HG03521 (cell line): Measurements from ENCODE around the gene ATG4A.

Experiments
- ATAC-seq: cut with Tn5 transposase; IDR thresholded peaks from one replicate; pipeline ENCODE4 v1.9.1; 2021; ENCODE audit warnings: mild to moderate bottlenecking, moderate library complexity; ENCODE audit not compliant: unreplicated experiment

ATG4A gene

DNA sequence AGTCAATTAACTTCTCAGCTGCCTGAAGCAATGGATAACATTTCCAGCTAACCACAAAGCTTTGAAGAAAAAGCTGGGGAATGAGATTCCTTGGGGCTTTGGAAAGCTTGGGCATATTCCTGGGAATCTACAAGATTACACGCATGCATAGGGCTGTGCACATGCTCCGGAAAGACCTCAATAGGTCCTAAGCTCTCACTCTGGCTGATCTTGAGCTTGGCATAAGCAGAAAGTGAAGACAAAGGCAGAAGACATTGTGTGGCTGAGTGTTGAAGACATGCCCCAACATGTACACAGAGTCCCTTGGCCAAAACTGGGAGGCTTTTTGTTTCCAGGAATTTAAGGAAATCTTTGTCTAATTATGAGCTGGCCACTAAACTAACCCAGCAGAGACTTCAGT lies 31.2 kb downstream of the ATG4A start:
- ATAC-seq: no peak

DNA sequence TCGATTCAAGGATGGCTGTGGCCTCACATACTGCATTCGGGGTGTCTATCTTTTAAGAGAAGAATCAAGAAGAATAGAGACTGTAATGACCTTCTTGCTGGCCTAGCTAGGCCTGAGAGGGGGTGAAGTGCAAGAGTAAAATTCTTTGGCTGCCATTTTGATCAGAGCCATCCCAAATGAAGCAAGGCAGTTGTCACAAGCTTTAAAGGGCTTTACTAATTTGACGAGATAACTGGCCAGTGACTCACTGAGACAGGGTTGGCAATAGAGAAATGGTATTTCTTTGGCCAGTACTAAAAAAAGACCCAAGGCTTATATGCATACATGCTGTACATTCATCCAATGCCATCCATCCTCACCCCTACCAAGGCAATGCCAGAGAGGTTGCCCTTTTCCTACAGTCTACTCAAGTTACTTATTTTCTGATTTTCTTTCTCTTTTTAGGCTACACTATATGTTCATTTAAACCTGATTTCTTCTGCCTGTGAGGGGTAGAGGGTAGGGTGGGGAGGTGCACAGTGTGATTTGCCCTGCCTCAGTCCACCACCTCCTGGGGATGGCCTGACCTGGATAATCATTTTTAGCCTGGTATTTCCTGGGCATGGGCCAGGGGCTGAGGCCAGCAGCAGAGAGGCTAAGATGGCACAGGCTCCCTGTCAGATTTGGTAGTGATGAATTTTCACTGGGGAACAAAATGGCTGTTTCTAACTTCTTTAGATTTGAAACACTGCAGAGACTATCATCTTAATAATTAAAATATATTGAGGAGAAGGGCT lies 32.2 kb downstream of the ATG4A start:
- ATAC-seq: no peak

- ATAC-seq: no peak
Observed at GRCh38 chrX:108126661-108127060, 35.1 kb downstream of the ATG4A start.

DNA sequence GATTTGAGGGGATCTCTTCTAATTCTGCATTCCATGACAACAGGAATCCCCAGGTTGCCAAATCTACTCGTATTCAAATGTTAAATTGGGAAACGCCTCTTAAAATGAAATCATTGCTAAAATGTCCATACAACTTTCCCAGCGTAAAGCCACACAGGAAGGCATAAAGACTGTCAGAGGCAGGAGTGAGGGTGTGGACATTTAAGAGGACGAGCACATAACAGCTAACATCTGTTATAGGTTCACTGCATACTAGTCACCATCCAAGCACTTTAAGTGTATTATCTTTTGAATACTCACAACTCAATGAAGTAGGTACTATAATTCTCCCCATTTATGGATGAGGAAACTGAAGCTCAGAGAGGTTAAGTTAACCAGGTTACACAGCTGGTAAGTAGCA lies 35.6 kb downstream of the ATG4A start:
- ATAC-seq: no peak

DNA sequence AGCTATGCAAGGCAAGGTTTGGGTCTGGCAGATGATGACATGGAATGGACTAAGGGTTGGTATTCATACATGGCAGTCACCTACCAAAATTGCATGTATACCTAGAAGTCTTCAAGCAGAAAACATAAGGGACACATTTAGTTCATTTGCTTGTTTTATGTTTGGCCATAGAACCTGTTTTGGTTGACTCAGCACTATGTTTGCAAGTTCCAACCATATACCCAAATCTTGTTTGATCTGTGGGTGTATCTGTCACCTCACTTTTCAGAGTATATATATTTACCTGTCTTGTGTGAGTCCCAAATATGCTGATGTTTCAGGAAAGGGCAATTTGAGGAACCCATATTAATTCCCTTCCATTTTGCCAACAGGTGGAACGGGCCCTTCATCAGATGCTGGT lies 39.3 kb downstream of the ATG4A start:
- no peak for ATAC-seq

DNA sequence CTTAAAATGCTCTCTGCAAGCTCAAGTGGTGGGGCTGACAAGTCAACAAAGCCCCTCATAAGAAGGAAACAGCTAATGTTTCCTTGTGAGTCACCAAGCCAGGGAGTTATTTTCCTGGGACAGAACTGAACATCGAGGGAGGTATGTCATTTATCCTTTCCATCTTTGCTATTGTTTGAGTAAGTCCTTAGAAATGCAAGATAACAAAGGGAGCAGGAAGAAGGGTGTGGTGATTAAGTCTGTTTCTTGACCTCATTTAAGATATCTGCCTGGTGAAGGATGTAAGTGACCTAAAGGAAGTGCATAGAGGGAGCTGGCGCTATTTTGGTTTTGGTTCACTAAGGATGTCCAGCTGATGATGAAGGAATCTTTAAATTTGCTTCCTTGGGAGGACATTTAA lies 39.9 kb downstream of the ATG4A start:
- no peak for ATAC-seq

DNA sequence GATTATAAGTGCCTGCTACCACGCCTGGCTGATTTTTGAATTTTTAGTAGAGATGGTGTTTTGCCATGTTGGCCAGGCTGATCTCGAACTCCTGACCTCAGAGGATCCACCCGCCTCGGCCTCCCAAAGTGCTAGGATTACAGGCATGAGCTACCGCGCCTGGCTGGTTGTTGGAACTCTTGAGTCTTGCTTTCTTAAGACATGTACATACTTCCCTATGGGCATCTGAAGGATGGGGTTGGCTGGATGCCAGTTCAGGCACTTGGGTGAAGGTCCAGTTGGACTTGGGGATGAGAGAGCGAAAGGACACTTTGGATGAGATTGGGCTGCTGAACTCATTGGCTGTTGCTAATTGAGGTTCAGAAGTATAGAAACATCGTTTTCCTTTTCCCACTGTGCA lies 40.5 kb downstream of the ATG4A start:
- ATAC-seq: no peak

DNA sequence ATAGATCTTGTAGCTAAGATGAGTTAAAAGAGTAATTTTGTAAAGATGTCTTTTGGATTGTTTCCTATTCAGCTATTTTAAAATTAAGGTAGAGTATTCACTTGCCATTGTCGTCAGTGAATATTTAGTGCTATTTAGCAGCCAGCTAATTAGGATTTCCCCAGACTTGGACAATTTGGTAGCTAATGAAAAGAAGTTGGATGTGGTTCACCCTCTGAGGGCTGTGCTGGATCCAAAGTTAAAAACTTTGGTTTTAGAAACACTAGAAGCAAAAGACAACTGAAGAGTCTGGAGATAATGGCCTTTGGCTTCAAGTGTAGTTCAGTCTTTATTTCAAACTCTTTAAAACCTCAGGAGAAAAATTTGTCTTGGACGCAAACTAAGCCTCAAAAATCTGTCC lies 41.3 kb downstream of the ATG4A start:
- ATAC-seq: no peak

GRCh38 chrX:108134724-108135123 lies 43.1 kb downstream of the ATG4A start:
- ATAC-seq: no peak

GRCh38 chrX:108138814-108139702 lies 47.5 kb downstream of the ATG4A start:
- ATAC-seq: no peak

- ATAC-seq: peak; percentile 56
Observed at GRCh38 chrX:108148524-108148923, 56.9 kb downstream of the ATG4A start.

- ATAC-seq: no peak
Observed at GRCh38 chrX:108156082-108156481, 64.5 kb downstream of the ATG4A start.

GRCh38 chrX:108156934-108157466 lies 65.4 kb downstream of the ATG4A start:
- ATAC-seq: no peak

DNA sequence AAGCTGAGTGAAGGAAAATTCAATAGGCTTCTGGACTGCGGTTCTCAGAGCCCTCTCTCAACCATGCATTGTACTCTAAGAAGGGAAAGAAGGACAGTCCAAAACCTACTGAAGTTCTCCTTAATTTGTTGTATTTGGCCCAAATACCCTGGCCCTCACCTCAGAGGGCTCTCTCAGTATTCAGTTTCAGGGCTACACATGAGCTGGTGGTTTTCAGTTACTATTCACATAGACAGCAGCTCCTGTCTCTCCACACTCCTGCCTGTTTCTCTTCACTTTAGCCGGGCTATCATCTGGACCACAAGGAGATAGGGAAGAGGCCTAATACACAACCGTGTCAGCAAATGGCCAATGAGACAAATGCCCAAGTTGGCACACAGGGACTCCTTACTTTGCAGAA lies 66.0 kb downstream of the ATG4A start:
- no peak for ATAC-seq

- ATAC-seq: no peak
Observed at GRCh38 chrX:108159028-108159670, 67.6 kb downstream of the ATG4A start.

DNA sequence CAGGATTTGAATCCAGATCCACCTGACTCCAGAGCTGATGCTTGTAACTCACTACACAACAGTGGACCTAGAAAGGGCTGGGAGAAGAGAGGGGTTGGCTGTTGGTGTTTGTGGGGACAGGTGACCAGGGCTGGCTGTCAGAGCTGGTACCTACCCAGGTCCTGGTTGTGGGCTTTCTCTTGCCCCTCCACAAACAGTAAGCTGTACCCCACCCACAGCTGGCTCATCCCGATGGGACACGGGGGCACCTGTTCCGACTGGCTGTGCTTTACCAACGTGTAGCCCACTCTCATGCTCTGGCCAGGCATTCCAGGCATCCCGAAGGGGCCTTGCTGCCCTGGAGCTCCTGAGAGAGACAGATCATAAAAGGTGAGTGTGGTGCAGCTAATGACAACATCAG lies 68.7 kb downstream of the ATG4A start:
- ATAC-seq: no peak

GRCh38 chrX:108162265-108162664 lies 70.7 kb downstream of the ATG4A start:
- no peak for ATAC-seq

DNA sequence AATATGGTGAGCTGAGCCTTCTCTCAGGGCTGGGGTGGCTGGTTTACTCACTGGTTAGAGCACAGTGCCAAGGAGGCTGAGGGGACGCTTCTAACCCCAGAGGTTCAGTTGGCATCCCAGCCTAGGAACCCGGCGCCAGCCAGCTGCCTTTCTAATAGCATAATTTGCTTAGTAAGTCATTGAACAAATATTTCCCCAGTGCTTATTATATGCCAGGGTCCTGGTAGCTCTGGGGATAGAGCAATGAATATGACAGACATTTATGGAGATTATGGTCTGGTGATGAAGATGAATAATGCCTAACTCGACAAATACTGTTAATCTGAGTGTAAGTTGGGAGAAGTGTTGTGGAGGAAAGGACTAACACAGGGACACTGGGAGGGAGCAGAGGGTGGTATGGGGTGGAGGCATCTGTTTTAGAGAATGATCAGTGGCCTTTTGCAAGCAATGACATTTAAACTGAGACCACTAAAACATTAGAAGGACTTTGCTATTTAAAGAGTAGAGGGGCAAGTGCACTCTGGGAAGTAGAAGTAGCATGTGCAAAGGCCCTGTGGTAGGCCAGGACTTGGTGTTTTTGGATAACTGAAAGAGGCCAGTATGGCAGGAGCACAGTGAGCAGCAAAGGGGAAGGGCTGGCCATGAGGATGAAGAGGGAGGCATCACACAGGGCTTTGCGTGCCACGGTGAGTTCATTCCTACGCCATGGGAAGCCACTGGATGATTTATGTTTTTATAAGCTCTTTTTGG lies 71.9 kb downstream of the ATG4A start:
- ATAC-seq: no peak

DNA sequence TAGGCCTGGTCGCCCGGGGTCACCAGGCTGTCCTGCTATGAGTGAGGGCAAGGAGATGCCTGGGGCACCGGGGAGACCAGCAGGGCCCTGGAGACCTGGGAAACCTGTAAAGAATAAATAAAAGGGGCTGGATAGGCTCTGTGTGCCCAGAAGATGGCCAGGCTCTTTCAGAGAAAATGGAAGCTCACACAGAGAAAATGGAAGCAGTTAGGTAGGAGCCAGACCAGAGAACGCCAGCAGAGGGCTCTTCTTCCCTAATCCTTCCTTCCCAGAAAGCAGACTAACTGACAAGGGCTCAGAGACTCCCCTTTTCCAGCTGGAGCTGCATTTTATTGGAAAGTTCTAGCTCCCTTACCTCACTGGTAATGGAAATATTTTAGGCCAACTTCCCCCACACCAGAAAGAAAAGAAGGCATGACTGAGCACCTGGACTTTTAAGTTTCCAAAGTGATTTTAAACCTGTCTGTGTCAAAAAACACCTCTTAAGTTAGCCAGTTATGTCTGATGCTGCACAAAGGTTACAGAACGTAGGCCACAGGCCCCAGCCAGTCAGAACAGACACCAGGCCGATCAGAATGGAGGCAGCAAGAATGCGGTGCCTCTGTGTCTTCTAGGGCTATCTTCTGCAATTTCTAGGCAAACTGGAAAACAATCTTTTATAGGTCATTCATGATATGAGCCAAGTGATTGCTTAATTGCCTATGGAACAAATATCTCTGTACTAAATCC lies 74.0 kb downstream of the ATG4A start:
- no peak for ATAC-seq
